HAP-1 (cell line): Measurements from ENCODE around the gene TIAM1.

Source experiments
- DNase-seq, 2 experiments: peaks; one replicate each; pipeline ENCODE4 v3.0.0-alpha.2; 2016 to 2020; ENCODE audit warnings: low spot score in 2 of 2
- H3K27me3 ChIP-seq: fragments of 250-450 bp; sonication (Bioruptor Pico); 2 replicates; pipeline ENCODE4 v1.5.1; 2020; ENCODE audit warnings: low read depth, mild to moderate bottlenecking, moderate library complexity
- H3K36me3 ChIP-seq: fragments of 250-450 bp; sonication (Bioruptor Pico); replicated peaks from 2 replicates; pipeline ENCODE4 v1.5.1; 2020; ENCODE audit warnings: mild to moderate bottlenecking
- H3K4me1 ChIP-seq: fragments of 250-450 bp; sonication (Bioruptor Pico); 2 replicates; pipeline ENCODE4 v1.5.1; 2020; ENCODE audit warnings: mild to moderate bottlenecking
- H3K4me3 ChIP-seq: fragments of 250-450 bp; sonication (Bioruptor Pico); 2 replicates; pipeline ENCODE4 v1.5.1; 2020; ENCODE audit warnings: mild to moderate bottlenecking, moderate library complexity
- H3K9me3 ChIP-seq: fragments of 250-450 bp; sonication (Bioruptor Pico); 2 replicates; pipeline ENCODE4 v1.5.1; 2020; ENCODE audit warnings: mild to moderate bottlenecking, moderate library complexity
- in situ Hi-C: fragments of 300-500 bp; cut with MboI; formaldehyde crosslinking; loops from 3 replicates; pipeline ENCODE4 v1.14.3; 2020; ENCODE audit warnings: low sequenced_read_pairs, inconsistent platforms, mixed read lengths

The TIAM1 gene

GRCh38 chr21:31346256-31346821 is 2.3 kb upstream of the TIAM1 start:
- in situ Hi-C loops, result loop anchor here (10.0 kb wide), 1 partner anchor 258 kb away; no protein-coding TSS in a partner anchor
- Histone ChIP-seq H3K27me3 (peaks cover 24% of the 10 kb centered on the region), H3K4me3 (no peak overlapping the region), H3K9me3 (no peaks in the 10 kb centered on the region), H3K4me1 (no peaks in the 10 kb centered on the region), H3K36me3 (no peaks in the 10 kb centered on the region)
- DNase-seq, result no peak

GRCh38 chr21:31345136-31345535 is 1.1 kb upstream of the TIAM1 start:
- Histone ChIP-seq H3K36me3 (no peaks in the 10 kb centered on the region), H3K4me3 (no peak overlapping the region), H3K4me1 (no peaks in the 10 kb centered on the region), H3K9me3 (no peaks in the 10 kb centered on the region), H3K27me3 (peaks cover 26% of the 10 kb centered on the region)
- in situ Hi-C loops, result loop anchor here (10.0 kb wide), 1 partner anchor 260 kb away; no protein-coding TSS in a partner anchor
- no peak for DNase-seq

GRCh38 chr21:31343030-31343510 is 991 bp downstream of the TIAM1 start:
- DNase-seq, result no peak
- in situ Hi-C loops, result loop anchor here (10.0 kb wide), 1 partner anchor 262 kb away; no protein-coding TSS in a partner anchor
- no peaks in the 10 kb centered on the region for H3K9me3 ChIP-seq
- H3K4me1 ChIP-seq, result no peaks in the 10 kb centered on the region
- H3K27me3 ChIP-seq, result peaks cover 26% of the 10 kb centered on the region
- H3K4me3 ChIP-seq, result no peak overlapping the region
- H3K36me3 ChIP-seq, result no peaks in the 10 kb centered on the region

GRCh38 chr21:31342348-31342747 is 1.7 kb downstream of the TIAM1 start:
- no peak overlapping the region for H3K4me3 ChIP-seq
- DNase-seq, result no peak
- no peaks in the 10 kb centered on the region for H3K4me1 ChIP-seq
- H3K9me3 ChIP-seq, result no peaks in the 10 kb centered on the region
- peaks cover 26% of the 10 kb centered on the region for H3K27me3 ChIP-seq
- H3K36me3 ChIP-seq, result no peaks in the 10 kb centered on the region
- in situ Hi-C loops, result loop anchor here (10.0 kb wide), 1 partner anchor 262 kb away; no protein-coding TSS in a partner anchor

GRCh38 chr21:31340942-31341487 is 3.0 kb downstream of the TIAM1 start:
- Histone ChIP-seq H3K4me1 (no peaks in the 10 kb centered on the region), H3K36me3 (no peaks in the 10 kb centered on the region), H3K9me3 (no peaks in the 10 kb centered on the region), H3K4me3 (no peak overlapping the region), H3K27me3 (peaks cover 26% of the 10 kb centered on the region)
- no peak for DNase-seq
- in situ Hi-C loops, result loop anchor here (10.0 kb wide), 1 partner anchor 264 kb away; no protein-coding TSS in a partner anchor

- in situ Hi-C loops, result loop anchor here (10.0 kb wide), 1 partner anchor 264 kb away; no protein-coding TSS in a partner anchor
- Histone ChIP-seq H3K9me3 (no peaks in the 10 kb centered on the region), H3K36me3 (no peaks in the 10 kb centered on the region), H3K4me1 (no peaks in the 10 kb centered on the region), H3K27me3 (peaks cover 26% of the 10 kb centered on the region), H3K4me3 (no peak overlapping the region)
- DNase-seq, result no peak
These were observed 3.5 kb downstream of the TIAM1 start for GRCh38 chr21:31340514-31340913.

- no peak for DNase-seq
- no peaks in the 10 kb centered on the region for H3K9me3 ChIP-seq
- in situ Hi-C loops, result loop anchor here (10.0 kb wide), 1 partner anchor 265 kb away; no protein-coding TSS in a partner anchor
- H3K36me3 ChIP-seq, result no peaks in the 10 kb centered on the region
- H3K4me1 ChIP-seq, result no peaks in the 10 kb centered on the region
- H3K4me3 ChIP-seq, result no peak overlapping the region
- H3K27me3 ChIP-seq, result peaks cover 25% of the 10 kb centered on the region
These were observed 4.3 kb downstream of the TIAM1 start for GRCh38 chr21:31339721-31340120.

- Histone ChIP-seq H3K36me3 (no peaks in the 10 kb centered on the region), H3K27me3 (peaks cover 23% of the 10 kb centered on the region), H3K9me3 (no peaks in the 10 kb centered on the region), H3K4me3 (no peak overlapping the region), H3K4me1 (no peaks in the 10 kb centered on the region)
- no peak for DNase-seq
- in situ Hi-C loops, result no loop called here
These were observed 5.1 kb downstream of the TIAM1 start for GRCh38 chr21:31338908-31339368.

GRCh38 chr21:31337996-31338907 is 5.8 kb downstream of the TIAM1 start:
- Histone ChIP-seq H3K9me3 (no peaks in the 10 kb centered on the region), H3K36me3 (no peaks in the 10 kb centered on the region), H3K4me1 (no peaks in the 10 kb centered on the region), H3K27me3 (peaks cover 19% of the 10 kb centered on the region), H3K4me3 (no peak overlapping the region)
- in situ Hi-C loops, result no loop called here
- no peak for DNase-seq

- Histone ChIP-seq H3K27me3 (peaks cover 7% of the 10 kb centered on the region), H3K4me1 (no peaks in the 10 kb centered on the region), H3K9me3 (no peaks in the 10 kb centered on the region), H3K36me3 (no peaks in the 10 kb centered on the region), H3K4me3 (no peak overlapping the region)
- no peak for DNase-seq
- in situ Hi-C loops, result no loop called here
These were observed 7.0 kb downstream of the TIAM1 start for GRCh38 chr21:31337086-31337485.

GRCh38 chr21:31336739-31337040 is 7.4 kb downstream of the TIAM1 start:
- in situ Hi-C loops, result no loop called here
- Histone ChIP-seq H3K36me3 (no peaks in the 10 kb centered on the region), H3K4me1 (no peaks in the 10 kb centered on the region), H3K4me3 (no peak overlapping the region), H3K27me3 (peaks cover 5% of the 10 kb centered on the region), H3K9me3 (no peaks in the 10 kb centered on the region)
- DNase-seq, result no peak

GRCh38 chr21:31335957-31336738 is 7.9 kb downstream of the TIAM1 start:
- Histone ChIP-seq H3K36me3 (no peaks in the 10 kb centered on the region), H3K9me3 (no peaks in the 10 kb centered on the region), H3K27me3 (no peaks in the 10 kb centered on the region; the same call in 1 of the 2 replicates), H3K4me1 (no peaks in the 10 kb centered on the region), H3K4me3 (no peak overlapping the region)
- in situ Hi-C loops, result no loop called here
- no peak for DNase-seq

GRCh38 chr21:31334648-31335121 is 9.4 kb downstream of the TIAM1 start:
- Histone ChIP-seq H3K36me3 (no peaks in the 10 kb centered on the region), H3K4me3 (no peak overlapping the region), H3K4me1 (no peaks in the 10 kb centered on the region), H3K9me3 (no peaks in the 10 kb centered on the region), H3K27me3 (no peaks in the 10 kb centered on the region)
- DNase-seq, result no peak
- in situ Hi-C loops, result no loop called here
